ENCODE measurements around the gene AGAP5. TPM values are rescaled to one million over a fixed set of nuclear protein-coding genes. Genes with fewer than 3 reads are reported as not detected.

Gene AGAP5
- polyA plus RNA-seq, 1 donor, result 14.6 TPM

DNA sequence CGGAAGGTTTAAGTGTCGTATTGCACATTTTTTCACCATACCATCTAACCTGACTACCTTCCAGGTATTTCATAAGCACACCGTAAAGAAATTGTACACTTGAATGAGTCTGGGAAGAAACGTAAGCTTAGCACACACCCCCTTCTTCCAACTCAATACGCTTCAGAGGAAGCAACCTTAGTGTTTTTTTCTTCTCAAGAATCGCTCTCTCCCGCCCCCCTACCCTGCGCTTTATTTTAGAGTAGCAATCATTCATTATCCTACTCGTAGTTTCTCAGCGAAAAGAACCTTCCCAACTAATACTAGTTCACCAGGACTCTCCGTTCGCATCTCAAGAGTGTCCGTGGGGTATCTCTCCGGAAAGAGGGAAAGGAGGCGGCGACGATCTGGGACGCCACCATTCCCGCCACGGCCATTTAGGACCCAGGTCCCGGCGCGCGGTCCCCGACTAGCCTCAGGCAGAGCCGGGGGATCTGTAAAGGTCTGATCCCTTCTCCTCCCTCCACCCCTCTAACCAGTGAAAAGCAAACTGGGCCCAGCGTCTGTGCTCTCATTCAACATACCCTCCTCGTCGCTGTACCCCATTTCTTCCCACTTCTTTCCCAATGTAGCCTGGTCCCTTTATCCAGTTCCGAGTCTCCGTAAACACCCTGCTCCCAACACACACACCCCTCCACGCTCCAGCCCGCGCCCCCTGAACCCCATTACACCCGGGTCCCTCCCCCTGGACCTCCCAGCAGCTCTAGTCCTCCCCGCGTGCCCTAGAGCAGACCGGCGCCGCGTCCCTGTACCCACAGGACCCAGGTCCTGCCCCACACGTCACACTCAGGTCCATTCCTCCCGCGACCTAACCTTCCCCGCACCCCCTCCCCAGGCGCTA lies 72.7 kb downstream of the AGAP5 start:
- DNase-seq, result peak; percentile 34

Other genes with a start within 250 kb of the AGAP5 start
- 184 TPM for gene PPP3CB, start 202.1 kb downstream of the AGAP5 start, polyA plus RNA-seq (ENCODE audit: insufficient read length)
- 19.6 TPM for gene USP54, start 106.8 kb downstream of the AGAP5 start, polyA plus RNA-seq (ENCODE audit: insufficient read length)
- 768 TPM for gene MYOZ1, start 56.6 kb downstream of the AGAP5 start, polyA plus RNA-seq (ENCODE audit: insufficient read length)
- gene SYNPO2L, start 42.1 kb downstream of the AGAP5 start, polyA plus RNA-seq (ENCODE audit: insufficient read length), result 263 TPM
- 50.5 TPM for gene SEC24C, start 46.3 kb upstream of the AGAP5 start, polyA plus RNA-seq (ENCODE audit: insufficient read length)
- gene CHCHD1, start 83.9 kb upstream of the AGAP5 start, polyA plus RNA-seq (ENCODE audit: insufficient read length), result 30.6 TPM
- 80.1 TPM for gene ZSWIM8, start 87.5 kb upstream of the AGAP5 start, polyA plus RNA-seq (ENCODE audit: insufficient read length)
- gene NDST2, start 113.5 kb upstream of the AGAP5 start, polyA plus RNA-seq (ENCODE audit: insufficient read length), result 20.2 TPM
- 31.5 TPM for gene CAMK2G, start 176.4 kb upstream of the AGAP5 start, polyA plus RNA-seq (ENCODE audit: insufficient read length)
- gene PLAU, start 213.0 kb upstream of the AGAP5 start, polyA plus RNA-seq (ENCODE audit: insufficient read length), result 32.5 TPM